DMS153 treated with DMSO at 0.1 percent for 48 hours (cell line): ENCODE data around the gene MPDZ.
A peak's percentile ranks its signal among the peaks of the same experiment; 100 is the strongest.
"Not testable (repeated sequence)": the region's sequence is repeated elsewhere in the genome, so short reads cannot be mapped to it uniquely, and the experiment has no call there.

ENCODE experiments used
- DNase-seq: peaks from one replicate; lab custom pipeline; 2025; ENCODE audit not compliant: unreplicated experiment; lab: John Stamatoyannopoulos, UW

MPDZ gene

DNA sequence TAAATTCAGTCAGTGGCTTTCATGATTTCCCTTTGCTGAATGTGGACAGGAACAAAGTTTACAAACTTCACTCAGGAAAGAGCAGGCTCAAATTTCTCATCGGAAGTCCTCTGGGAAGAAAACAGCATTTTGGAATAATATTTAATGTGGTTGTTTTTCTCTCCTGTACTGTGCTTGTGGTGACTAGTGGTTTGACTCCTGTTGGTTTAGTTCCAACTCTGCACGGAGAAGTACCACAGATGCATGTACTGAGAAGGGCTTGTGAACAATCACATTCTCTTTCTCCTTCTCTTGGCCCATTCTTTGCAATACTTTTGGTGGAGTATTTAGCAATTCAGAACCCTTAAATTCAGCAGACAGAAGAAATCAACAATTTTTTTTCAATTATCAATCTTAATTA is 13.3 kb downstream of the MPDZ start:
- no peak for DNase-seq

- DNase-seq = no peak
These were observed 14.7 kb downstream of the MPDZ start for GRCh38 chr9:13264788-13265187.

DNA sequence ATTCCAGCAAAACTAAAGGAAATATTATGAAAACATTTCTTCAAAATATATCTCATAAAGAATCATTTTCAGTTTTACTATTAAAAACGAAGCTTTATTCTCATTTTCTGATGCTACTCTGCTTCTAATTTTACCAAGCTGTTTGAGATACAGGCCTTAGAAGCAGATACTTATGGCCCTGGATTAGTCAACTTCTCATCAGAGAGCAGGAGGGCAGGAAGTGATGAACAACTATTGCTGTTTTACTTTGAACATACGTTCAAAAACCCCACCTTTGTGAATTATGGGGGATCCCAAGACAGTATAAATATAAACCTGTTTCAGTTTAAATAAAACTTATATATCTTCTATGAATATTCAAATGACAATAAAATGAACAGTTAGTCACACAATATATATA is 16.0 kb downstream of the MPDZ start:
- no peak for DNase-seq

GRCh38 chr9:13252852-13253251 is 26.6 kb downstream of the MPDZ start:
- no peak for DNase-seq

DNA sequence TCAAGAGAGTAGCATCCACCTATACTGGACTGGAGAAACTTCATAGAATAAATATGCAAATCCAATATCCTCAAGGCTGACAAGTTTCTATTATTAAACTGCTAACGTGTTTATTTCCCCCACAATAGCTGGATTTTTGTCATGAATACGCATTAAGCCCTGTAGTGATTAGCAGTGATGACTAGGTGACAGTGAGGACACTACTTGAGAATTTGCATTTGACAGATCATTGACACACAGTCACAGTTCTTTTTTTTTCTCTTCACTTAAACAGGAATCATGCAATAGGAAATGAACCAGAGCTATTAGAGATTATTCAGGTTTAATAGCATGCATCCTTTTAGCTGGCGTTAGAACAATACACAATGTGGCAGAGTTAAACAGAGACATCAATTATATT is 35.3 kb downstream of the MPDZ start:
- no peak for DNase-seq

- no peak for DNase-seq
These were observed 38.2 kb downstream of the MPDZ start for GRCh38 chr9:13241283-13241682.

DNA sequence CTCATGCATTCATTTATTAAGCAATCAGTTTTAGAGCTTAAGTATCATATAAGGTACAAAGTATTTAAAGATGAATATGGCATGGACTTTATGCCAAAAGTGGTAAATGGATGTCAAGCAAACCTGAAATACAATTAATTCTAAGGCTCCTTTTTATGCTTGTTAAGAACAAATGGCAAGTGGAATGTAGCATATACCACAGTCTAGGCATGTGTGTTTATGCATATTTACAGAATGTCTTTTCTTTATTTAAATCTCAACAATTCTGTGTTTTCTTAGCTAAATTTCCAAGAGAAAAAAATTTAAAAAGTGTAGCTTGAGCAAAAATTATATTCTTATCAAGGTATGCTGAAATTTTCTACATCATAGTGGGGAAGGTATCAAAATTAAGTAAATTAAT is 39.8 kb downstream of the MPDZ start:
- DNase-seq = no peak

DNA sequence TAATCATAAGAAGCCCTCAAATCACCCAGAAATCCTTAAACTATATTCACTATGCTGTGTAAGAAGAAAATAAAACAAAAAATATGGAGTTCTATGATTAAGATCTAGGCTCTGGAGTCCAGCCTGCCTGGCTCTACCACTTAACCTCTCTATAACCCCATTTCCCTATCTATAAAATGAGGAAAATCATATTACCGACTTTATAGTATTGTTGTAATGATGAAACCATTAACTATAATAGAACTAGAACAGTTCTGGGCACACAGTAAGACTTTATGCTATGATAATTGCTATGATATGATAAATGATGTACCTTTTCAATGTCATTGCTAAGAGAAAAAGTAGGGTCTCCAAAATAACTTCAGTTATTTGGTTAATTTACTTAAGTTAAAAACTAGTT is 40.3 kb downstream of the MPDZ start:
- no peak for DNase-seq

- DNase-seq = no peak
These were observed 44.6 kb downstream of the MPDZ start for GRCh38 chr9:13234932-13235331.

GRCh38 chr9:13228431-13228830 is 51.1 kb downstream of the MPDZ start:
- no peak for DNase-seq

DNA sequence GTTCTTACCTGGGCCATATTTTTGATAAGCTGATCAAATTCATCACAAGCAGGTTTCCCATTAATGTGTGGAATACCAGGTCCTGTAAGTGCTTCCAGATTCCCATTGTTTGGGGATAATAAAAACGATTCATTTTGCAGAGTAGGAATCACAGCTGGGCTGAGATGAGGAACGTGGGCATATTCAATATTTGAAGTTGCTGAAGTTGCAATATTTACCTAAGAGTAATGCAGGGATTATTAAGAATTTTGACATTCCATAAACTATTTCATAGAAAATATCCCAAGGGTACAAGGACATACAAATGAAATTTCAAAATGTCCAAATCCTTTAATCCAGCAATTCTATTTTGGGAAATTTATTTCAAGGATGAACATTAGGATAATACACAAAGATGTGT is 55.1 kb downstream of the MPDZ start:
- no peak for DNase-seq

DNA sequence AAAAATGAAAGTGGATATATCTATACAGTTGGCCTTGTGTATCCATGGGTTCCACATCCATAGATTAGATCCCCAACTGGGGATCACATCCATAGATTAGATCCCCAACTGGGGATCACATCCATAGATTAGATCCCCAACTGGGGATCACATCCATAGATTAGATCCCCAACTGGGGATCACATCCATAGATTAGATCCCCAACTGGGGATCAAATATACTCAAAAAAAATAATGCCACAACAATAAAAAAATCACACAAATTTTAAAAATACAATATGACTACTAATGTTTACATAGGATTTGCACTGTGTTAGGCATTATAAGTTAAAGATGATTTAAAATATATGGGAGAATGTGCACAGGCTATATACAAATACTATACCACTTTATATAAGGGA is 56.8 kb downstream of the MPDZ start:
- DNase-seq = not testable (repeated sequence)

DNA sequence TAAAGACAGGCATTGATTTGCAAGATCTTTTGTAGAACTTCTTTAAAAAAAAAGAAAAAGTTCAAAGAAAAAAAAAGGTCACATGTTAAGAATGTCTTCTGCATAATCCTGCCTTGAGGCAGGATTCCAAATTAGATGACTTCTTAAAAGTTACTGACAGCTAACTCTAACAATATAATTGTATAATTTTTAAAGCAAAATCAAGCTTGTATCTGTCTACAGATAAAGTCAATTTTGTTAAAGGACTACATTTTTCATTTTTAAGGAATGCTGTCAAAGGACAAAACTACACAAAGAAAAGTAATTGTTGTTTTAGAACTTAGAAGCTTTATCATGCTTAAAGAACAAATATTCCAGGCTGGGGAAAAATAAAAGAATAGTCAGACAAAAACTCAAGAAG is 57.8 kb downstream of the MPDZ start:
- no peak for DNase-seq

GRCh38 chr9:13220837-13221236 is 58.7 kb downstream of the MPDZ start:
- DNase-seq = no peak

- no peak for DNase-seq
These were observed 63.5 kb downstream of the MPDZ start for GRCh38 chr9:13215791-13216554.

- no peak for DNase-seq
These were observed 65.5 kb downstream of the MPDZ start for GRCh38 chr9:13213998-13214397.

DNA sequence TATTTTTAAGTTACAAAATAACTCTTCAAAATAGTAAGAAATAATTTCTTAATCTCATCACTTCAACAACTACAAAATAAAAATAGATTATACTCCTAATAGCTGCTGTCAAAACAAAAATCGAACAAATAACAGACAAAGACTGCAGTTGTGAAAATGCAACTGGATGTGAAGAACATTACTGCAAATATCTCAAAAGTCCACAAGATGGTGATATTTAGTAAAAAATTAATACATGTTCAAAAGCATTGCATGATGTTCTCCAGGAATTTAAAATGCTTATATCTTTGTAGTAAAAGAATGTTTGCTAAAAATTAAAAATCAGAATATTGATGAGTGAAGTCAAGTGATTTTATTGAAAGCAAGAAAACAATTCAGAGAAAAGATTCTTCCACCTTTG is 66.2 kb downstream of the MPDZ start:
- DNase-seq = peak; percentile 20

GRCh38 chr9:13210306-13210705 is 69.2 kb downstream of the MPDZ start:
- no peak for DNase-seq

- DNase-seq = no peak
These were observed 70.0 kb downstream of the MPDZ start for GRCh38 chr9:13209498-13209897.

DNA sequence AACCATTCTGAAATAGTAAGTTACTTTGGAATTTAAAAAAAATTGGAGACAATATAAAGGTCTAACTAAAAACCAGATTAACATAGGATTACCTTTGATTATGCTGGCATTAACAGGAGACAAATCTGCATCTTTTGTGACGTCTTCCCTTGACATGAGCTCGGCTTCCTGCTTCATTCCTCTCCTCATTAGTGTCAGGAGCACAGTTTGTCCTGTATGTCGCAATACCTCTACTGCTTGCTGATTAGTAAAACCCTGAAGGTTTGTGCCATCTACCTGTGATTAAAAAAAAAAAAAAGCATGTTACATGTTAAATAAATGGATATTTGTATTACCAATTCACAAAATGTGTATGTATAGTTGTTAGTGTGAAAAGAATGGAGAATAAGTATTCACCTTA is 73.7 kb downstream of the MPDZ start:
- DNase-seq = no peak

DNA sequence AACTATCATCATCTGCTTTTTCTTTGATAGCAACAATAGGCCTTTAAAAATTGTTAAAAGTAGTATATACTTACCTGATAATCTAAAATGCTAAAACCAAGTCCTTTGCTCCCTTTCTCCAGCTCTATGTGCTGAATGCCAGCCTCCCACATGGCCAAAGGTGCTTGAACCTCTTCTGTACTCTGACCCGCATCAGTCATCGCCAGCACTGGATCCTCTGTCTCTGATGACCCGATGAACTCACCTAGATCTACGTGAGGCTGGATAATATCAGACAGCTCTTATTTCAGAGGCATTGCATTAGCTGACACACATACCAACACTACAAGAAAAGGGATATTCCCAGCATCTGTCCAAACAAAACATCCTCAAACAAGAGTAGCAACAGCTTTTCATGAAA is 89.5 kb downstream of the MPDZ start:
- no peak for DNase-seq

DNA sequence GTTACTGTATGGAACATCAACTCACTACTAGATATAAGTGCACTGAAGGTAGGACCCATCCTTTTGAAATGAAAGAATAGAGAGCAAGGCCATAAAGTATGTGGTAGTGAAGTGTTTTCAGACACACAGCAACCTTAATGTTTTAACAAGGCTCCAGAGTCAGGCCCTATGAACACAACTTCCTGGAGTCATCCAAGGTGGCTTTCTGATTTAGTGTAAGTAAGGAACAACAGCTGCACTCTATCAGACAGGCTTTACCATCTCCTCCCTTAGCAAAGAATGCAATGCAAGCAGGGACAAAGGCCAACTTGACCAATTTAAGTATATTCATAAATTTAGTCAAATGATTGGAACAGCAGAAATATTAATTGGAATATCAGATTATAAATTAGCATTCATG is 90.1 kb downstream of the MPDZ start:
- DNase-seq = no peak

DNA sequence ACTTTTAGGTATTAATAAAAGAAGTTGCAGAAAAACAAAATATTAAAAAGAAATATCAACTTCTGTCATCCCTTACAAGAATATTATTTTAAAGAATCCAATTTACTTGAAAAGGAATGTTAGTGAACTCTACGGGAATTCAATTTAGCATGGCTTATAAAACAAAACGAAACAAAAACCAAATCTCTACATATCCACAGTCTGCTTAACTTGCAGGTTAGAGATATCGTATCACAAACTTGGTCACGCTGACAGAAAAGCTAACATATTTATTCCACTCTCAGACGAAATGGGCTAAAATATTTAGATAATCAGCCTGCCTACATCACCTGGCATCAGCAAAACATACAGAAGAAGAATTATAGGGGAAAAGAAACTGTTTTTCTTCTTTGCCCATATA is 92.7 kb downstream of the MPDZ start:
- no peak for DNase-seq
